ENCODE data around the gene COL4A2.

DNA sequence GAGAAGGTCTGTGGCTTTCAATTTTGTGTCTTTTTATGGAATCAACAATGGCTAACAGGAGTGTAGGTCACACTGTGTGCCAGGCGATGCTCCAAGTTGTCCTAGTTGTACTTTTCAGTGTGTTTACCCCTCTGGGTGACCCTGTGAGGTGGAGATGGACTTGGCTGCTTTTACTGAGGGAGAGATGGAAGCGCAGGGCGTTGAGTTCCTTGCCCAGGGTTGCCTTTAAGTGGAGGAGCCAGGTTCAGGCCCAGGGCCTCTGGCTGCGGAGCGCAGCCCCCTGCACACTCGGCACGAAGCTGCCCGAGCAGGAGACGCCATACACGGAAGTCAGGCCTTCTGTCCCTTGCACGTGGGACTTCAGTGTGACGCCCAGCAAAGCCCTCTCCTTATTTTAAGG, 141.6 kb downstream of the COL4A2 start:
- TF ChIP-seq, protein P1, sequence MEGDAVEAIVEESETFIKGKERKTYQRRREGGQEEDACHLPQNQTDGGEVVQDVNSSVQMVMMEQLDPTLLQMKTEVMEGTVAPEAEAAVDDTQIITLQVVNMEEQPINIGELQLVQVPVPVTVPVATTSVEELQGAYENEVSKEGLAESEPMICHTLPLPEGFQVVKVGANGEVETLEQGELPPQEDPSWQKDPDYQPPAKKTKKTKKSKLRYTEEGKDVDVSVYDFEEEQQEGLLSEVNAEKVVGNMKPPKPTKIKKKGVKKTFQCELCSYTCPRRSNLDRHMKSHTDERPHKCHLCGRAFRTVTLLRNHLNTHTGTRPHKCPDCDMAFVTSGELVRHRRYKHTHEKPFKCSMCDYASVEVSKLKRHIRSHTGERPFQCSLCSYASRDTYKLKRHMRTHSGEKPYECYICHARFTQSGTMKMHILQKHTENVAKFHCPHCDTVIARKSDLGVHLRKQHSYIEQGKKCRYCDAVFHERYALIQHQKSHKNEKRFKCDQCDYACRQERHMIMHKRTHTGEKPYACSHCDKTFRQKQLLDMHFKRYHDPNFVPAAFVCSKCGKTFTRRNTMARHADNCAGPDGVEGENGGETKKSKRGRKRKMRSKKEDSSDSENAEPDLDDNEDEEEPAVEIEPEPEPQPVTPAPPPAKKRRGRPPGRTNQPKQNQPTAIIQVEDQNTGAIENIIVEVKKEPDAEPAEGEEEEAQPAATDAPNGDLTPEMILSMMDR (IDR thresholded peaks at IDR 0.05; ENCODE audit: low read length) = no peak
- TF ChIP-seq EZH2 (optimal IDR thresholded peaks at IDR 0.05; ENCODE audit: low read depth, low read length) = no peak

Measured in MM.1S (cell line).